C1 segment of cervical spinal cord (tissue), 14 donors: Measurements from ENCODE around the gene SLC8A1.
"Not testable (repeated sequence)": the region's sequence is repeated elsewhere in the genome, so short reads cannot be mapped to it uniquely, and the experiment has no call there.

ENCODE experiments used
- DNase-seq, 14 donors: peaks; one replicate each; lab custom pipeline; 2025; lab: John Stamatoyannopoulos, UW

SLC8A1 gene

GRCh38 chr2:40109381-40109780, 342.5 kb downstream of the SLC8A1 start:
- no peak for DNase-seq

GRCh38 chr2:40108851-40109250, 343.0 kb downstream of the SLC8A1 start:
- no peak for DNase-seq

GRCh38 chr2:40106061-40106460, 345.8 kb downstream of the SLC8A1 start:
- no peak for DNase-seq

GRCh38 chr2:40105593-40105992, 346.3 kb downstream of the SLC8A1 start:
- no peak for DNase-seq

GRCh38 chr2:40103590-40103989, 348.3 kb downstream of the SLC8A1 start:
- DNase-seq: no peak

GRCh38 chr2:40103163-40103562, 348.7 kb downstream of the SLC8A1 start:
- no peak for DNase-seq

GRCh38 chr2:40102447-40102846, 349.4 kb downstream of the SLC8A1 start:
- DNase-seq: no peak

- no peak for DNase-seq
Observed at GRCh38 chr2:40101131-40101575, 350.7 kb downstream of the SLC8A1 start.

- no peak for DNase-seq
Observed at GRCh38 chr2:40100676-40101075, 351.2 kb downstream of the SLC8A1 start.

- DNase-seq: no peak
Observed at GRCh38 chr2:40098786-40099470, 353.0 kb downstream of the SLC8A1 start.

- DNase-seq: no peak
Observed at GRCh38 chr2:40097691-40098385, 354.1 kb downstream of the SLC8A1 start.

GRCh38 chr2:40096360-40096759, 355.5 kb downstream of the SLC8A1 start:
- no peak for DNase-seq

GRCh38 chr2:40095000-40095399, 356.9 kb downstream of the SLC8A1 start:
- DNase-seq: no peak

GRCh38 chr2:40094451-40094850, 357.4 kb downstream of the SLC8A1 start:
- DNase-seq: no peak

- DNase-seq: no peak
Observed at GRCh38 chr2:40093021-40093675, 358.7 kb downstream of the SLC8A1 start.

- no peak for DNase-seq
Observed at GRCh38 chr2:40090044-40090443, 361.8 kb downstream of the SLC8A1 start.

- no peak for DNase-seq
Observed at GRCh38 chr2:40087927-40088326, 364.0 kb downstream of the SLC8A1 start.

GRCh38 chr2:40087434-40087833, 364.5 kb downstream of the SLC8A1 start:
- DNase-seq: no peak

- no peak for DNase-seq
Observed at GRCh38 chr2:40085786-40086185, 366.1 kb downstream of the SLC8A1 start.

- DNase-seq: not testable (repeated sequence)
Observed at GRCh38 chr2:40073336-40073735, 378.6 kb downstream of the SLC8A1 start.

GRCh38 chr2:40072442-40073232, 379.3 kb downstream of the SLC8A1 start:
- DNase-seq: no peak

GRCh38 chr2:40062381-40062780, 389.5 kb downstream of the SLC8A1 start:
- DNase-seq: no peak
